IMR-90 (cell line): ENCODE data around the gene TNS3. TPM values are rescaled to one million over a fixed set of nuclear protein-coding genes. Genes with fewer than 3 reads are reported as not detected.

Experiments
- ATAC-seq: fragments of 200-7000 bp; cut with Tn5 transposase; 2 replicates; pipeline ENCODE4 v1.9.1; 2020; ENCODE audit warnings: low read depth, mild to moderate bottlenecking, moderate library complexity
- BruUV-seq: library from RNA; stranded (reverse); fragments of 400-500 nt; replicated peaks from 2 replicates; lab custom pipeline; 2021; lab: Mats Ljungman, UMichigan
- CTCF ChIA-PET: fragments of 300-600 bp; formaldehyde crosslinking; extraction: SDS; loops from one replicate; lab custom pipeline; 2021; ENCODE audit warnings: antibody characterized with exemption; lab: Yijun Ruan, JAX
- POLR2A ChIA-PET: fragments of 300-600 bp; sonication (Branson Sonifier 250); formaldehyde crosslinking; loops from one replicate; lab custom pipeline; 2022; ENCODE audit warnings: antibody characterized with exemption; ENCODE audit not compliant: unreplicated experiment; lab: Charles Lee
- DNase-seq: peaks from one replicate; pipeline ENCODE4 v3.0.0; 2013
- H2AFZ ChIP-seq: replicated peaks from 2 replicates; pipeline ENCODE3; 2013; ENCODE audit warnings: low read length, mild to moderate bottlenecking; ENCODE audit not compliant: poor library complexity
- H2AK5ac ChIP-seq: 2 replicates; pipeline ENCODE4 v1.6.1; 2013; ENCODE audit warnings: low read depth, low read length, inconsistent platforms
- H2AK9ac ChIP-seq: replicated peaks from 2 replicates; pipeline ENCODE3; 2013; ENCODE audit warnings: mild to moderate bottlenecking, low read depth, low read length, moderate library complexity; ENCODE audit not compliant: poor library complexity
- H2BK120ac ChIP-seq: 2 replicates; pipeline ENCODE4 v1.6.1; 2013; ENCODE audit warnings: low read depth, low read length, inconsistent platforms
- H2BK15ac ChIP-seq: 3 replicates; pipeline ENCODE4 v1.6.1; 2013; ENCODE audit warnings: low read depth, low read length, inconsistent platforms
- H2BK20ac ChIP-seq: 2 replicates; pipeline ENCODE4 v1.6.1; 2013; ENCODE audit warnings: low read depth, mild to moderate bottlenecking, inconsistent platforms, low read length, moderate library complexity
- H2BK5ac ChIP-seq: 2 replicates; pipeline ENCODE4 v1.6.1; 2013; ENCODE audit warnings: mild to moderate bottlenecking, low read depth, low read length, inconsistent platforms; ENCODE audit not compliant: poor library complexity, severe bottlenecking
- H3K14ac ChIP-seq: replicated peaks from 2 replicates; pipeline ENCODE4 v1.6.1; 2013; ENCODE audit warnings: low read depth, low read length, inconsistent platforms
- H3K18ac ChIP-seq: 2 replicates; pipeline ENCODE4 v1.6.1; 2013; ENCODE audit warnings: low read depth, low read length, control low read depth
- H3K23ac ChIP-seq: 2 replicates; pipeline ENCODE4 v1.6.1; 2013; ENCODE audit warnings: low read depth, low read length, inconsistent platforms
- H3K27ac ChIP-seq: 2 replicates; pipeline ENCODE4 v1.5.1; 2013; ENCODE audit warnings: mild to moderate bottlenecking, control low read depth, low read length; ENCODE audit not compliant: insufficient read depth
- H3K27me3 ChIP-seq: 2 replicates; pipeline ENCODE4 v1.6.1; 2013; ENCODE audit warnings: low read length; ENCODE audit not compliant: control insufficient read depth, insufficient read depth
- H3K36me3 ChIP-seq: 2 replicates; pipeline ENCODE4 v1.6.1; 2013; ENCODE audit warnings: low read length, mixed read lengths; ENCODE audit not compliant: control insufficient read depth, insufficient read depth
- H3K4ac ChIP-seq: 2 replicates; pipeline ENCODE4 v1.6.1; 2013; ENCODE audit warnings: low read depth, low read length, inconsistent platforms
- H3K4me1 ChIP-seq: 2 replicates; pipeline ENCODE4 v1.6.1; 2013; ENCODE audit warnings: low read length, mixed read lengths; ENCODE audit not compliant: control insufficient read depth, insufficient read depth
- H3K4me2 ChIP-seq: 2 replicates; pipeline ENCODE4 v1.6.1; 2013; ENCODE audit warnings: low read depth, mild to moderate bottlenecking, control low read depth, low read length, moderate library complexity
- H3K4me3 ChIP-seq: 2 replicates; pipeline ENCODE4 v1.5.1; 2013; ENCODE audit warnings: low read depth, mild to moderate bottlenecking, control low read depth, low read length, moderate library complexity; ENCODE audit not compliant: insufficient read depth
- H3K56ac ChIP-seq: 2 replicates; pipeline ENCODE4 v1.6.1; 2013; ENCODE audit warnings: low read length, inconsistent platforms; ENCODE audit not compliant: insufficient read depth; ENCODE audit errors: extremely low read depth
- H3K79me1 ChIP-seq, 2 experiments: 2 replicates each; pipeline ENCODE4 v1.6.1; 2013; ENCODE audit warnings: low read length in 2 of 2, inconsistent platforms in 1 of 2, low read depth in 1 of 2
- H3K9ac ChIP-seq: 2 replicates; pipeline ENCODE4 v1.6.1; 2013; ENCODE audit warnings: low read depth, low read length, control low read depth
- H3K9me1 ChIP-seq: 2 replicates; pipeline ENCODE4 v1.6.1; 2013; ENCODE audit warnings: low read length, inconsistent platforms; ENCODE audit not compliant: insufficient read depth
- H3K9me3 ChIP-seq: 2 replicates; pipeline ENCODE4 v1.6.1; 2013; ENCODE audit warnings: low read length; ENCODE audit not compliant: control insufficient read depth, insufficient read depth
- H4K20me1 ChIP-seq: 2 replicates; pipeline ENCODE4 v1.6.1; 2013; ENCODE audit warnings: low read length, inconsistent platforms; ENCODE audit not compliant: insufficient read depth
- H4K5ac ChIP-seq: 2 replicates; pipeline ENCODE4 v1.6.1; 2013; ENCODE audit warnings: mild to moderate bottlenecking, low read depth, low read length, control low read depth
- H4K8ac ChIP-seq, 2 experiments: 2 replicates each; pipeline ENCODE4 v1.6.1; 2013; ENCODE audit warnings: low read depth in 2 of 2, low read length in 2 of 2, control low read depth in 1 of 2, inconsistent platforms in 1 of 2
- H4K91ac ChIP-seq: 2 replicates; pipeline ENCODE4 v1.6.1; 2013; ENCODE audit warnings: low read depth, low read length, inconsistent platforms; ENCODE audit not compliant: insufficient read depth
- FOS ChIP-seq: fragments of 150-350 bp; IDR thresholded peaks from 2 replicates; pipeline ENCODE4 v1.6.1; 2016; ENCODE audit warnings: low read depth, low read length
- MAFK ChIP-seq: IDR thresholded peaks from 2 replicates; pipeline ENCODE4 v1.6.1; 2012; ENCODE audit warnings: low read depth, low read length, improper control_type of control experiment
- MXI1 ChIP-seq: IDR thresholded peaks from 2 replicates; pipeline ENCODE4 v1.6.1; 2012; ENCODE audit warnings: low read depth, mild to moderate bottlenecking, low read length, moderate library complexity, borderline replicate concordance
- RAD21 ChIP-seq: IDR thresholded peaks from 2 replicates; pipeline ENCODE4 v1.6.1; 2012; ENCODE audit warnings: low read length, improper control_type of control experiment
- RCOR1 ChIP-seq: IDR thresholded peaks from 2 replicates; pipeline ENCODE4 v1.6.1; 2012; ENCODE audit warnings: mild to moderate bottlenecking, low read length, improper control_type of control experiment; ENCODE audit not compliant: insufficient replicate concordance
- SMC3 ChIP-seq: fragments of 150-350 bp; IDR thresholded peaks from 2 replicates; pipeline ENCODE4 v1.6.1; 2016; ENCODE audit warnings: low read depth, mild to moderate bottlenecking, antibody characterized with exemption, low read length, moderate library complexity
- USF2 ChIP-seq: fragments of 150-350 bp; IDR thresholded peaks from 2 replicates; pipeline ENCODE4 v1.6.1; 2017; ENCODE audit warnings: mild to moderate bottlenecking, antibody characterized with exemption, low read length, low read depth
- WGBS, 2 experiments: methylation state at CpG; one replicate each; pipeline versions ENCODE4 v1.1.5 to v1.1.7; 2013; ENCODE audit warnings: missing lambda C conversion rate in 2 of 2; ENCODE audit not compliant: insufficient read length in 1 of 2; ENCODE audit errors: extremely low coverage in 2 of 2; 5-methylcytosine and 5-hydroxymethylcytosine counted together
- dilution Hi-C: fragments of 300-500 bp; cut with HindIII; formaldehyde crosslinking; loops from one replicate; pipeline ENCODE4 v1.14.3; 2018; ENCODE audit warnings: low sequenced_read_pairs; ENCODE audit not compliant: unreplicated experiment
- in situ Hi-C: fragments of 300-500 bp; cut with MboI; formaldehyde crosslinking; loops from 3 replicates; pipeline ENCODE4 v1.14.3; 2019; ENCODE audit warnings: low sequenced_read_pairs, inconsistent platforms, mixed read lengths
- intact Hi-C: fragments of 100-400 bp; cut with micrococcal nuclease; formaldehyde crosslinking; loops from 2 replicates; pipeline ENCODE4 v1.10.0; 2022
- polyA plus RNA-seq, 3 experiments: library from polyadenylated mRNA; depleted of rRNA; stranded (reverse); fragments of >200 nt; gene quantifications; 2 replicates each; pipeline ENCODE4 v1.2.3, GENCODE V29; 2012; ENCODE audit warnings: low replicate concordance in 1 of 3
- total RNA-seq: library from RNA; depleted of rRNA; stranded (reverse); fragments of >200 nt; gene quantifications from 2 replicates; pipeline ENCODE4 v1.2.3, GENCODE V29; 2012

The TNS3 gene
- total and polyA plus RNA-seq, 2 of the 4 experiments (the other 2 are of a cell fraction): 64.3 to 79.2 TPM

- no peak for ATAC-seq
- H4K8ac ChIP-seq: no peak overlapping the region
- peaks cover 17% of the 10 kb centered on the region for H4K20me1 ChIP-seq
- no peak overlapping the region for H3K27ac ChIP-seq
- no peak overlapping the region for H3K14ac ChIP-seq
- in situ Hi-C loops: no loop called here
- no peak overlapping the region for H2AK5ac ChIP-seq
- no peak overlapping the region for H4K91ac ChIP-seq
- H4K5ac ChIP-seq: no peak overlapping the region
- H2AFZ ChIP-seq: no peak overlapping the region
- H2BK15ac ChIP-seq: no peak overlapping the region
- dilution Hi-C loops: no loop called here
- intact Hi-C loops: no loop called here
- no peak overlapping the region for H2BK5ac ChIP-seq
- POLR2A ChIA-PET: no interaction called here
- TF ChIP-seq MXI1 (no peak), SMC3 (no peak), USF2 (no peak), FOS (no peak), RAD21 (no peak), MAFK (no peak), RCOR1 (no peak)
- 97% methylated on average over 11 of the region's 17 CpGs; no CpG with 5 or more reads in 1 of the 2 experiments for WGBS, 2 experiments
- H3K9ac ChIP-seq: no peak overlapping the region
- no peak overlapping the region for H2AK9ac ChIP-seq
- no peak for DNase-seq
- H3K4me2 ChIP-seq: no peak overlapping the region
- no peak overlapping the region for H2BK120ac ChIP-seq
- no peak overlapping the region for H3K4me3 ChIP-seq
- H3K56ac ChIP-seq: no peak overlapping the region
- no peak overlapping the region for H3K4ac ChIP-seq
- H3K4me1 ChIP-seq: peaks cover 6% of the 10 kb centered on the region; the same call in 1 of the 2 replicates
- peaks cover 26% of the 10 kb centered on the region for H3K9me1 ChIP-seq
- CTCF ChIA-PET: no interaction called here
- H3K79me1 ChIP-seq: peaks cover 13 to 59% of the 10 kb centered on the region in 2 experiments
- no peaks in the 10 kb centered on the region for H3K9me3 ChIP-seq
- H3K18ac ChIP-seq: no peak overlapping the region
- H2BK20ac ChIP-seq: no peak overlapping the region
- no TSS peak for BruUV-seq
- peaks cover 54% of the 10 kb centered on the region for H3K36me3 ChIP-seq
- no peak overlapping the region for H3K23ac ChIP-seq
- H3K27me3 ChIP-seq: no peaks in the 10 kb centered on the region
Measured at GRCh38 chr7:47413526-47414341, 168.2 kb downstream of the TNS3 start.
